H1 (cell line): ENCODE data around the gene NEU2. TPM values are rescaled to one million over a fixed set of nuclear protein-coding genes. Genes with fewer than 3 reads are reported as not detected.
A peak's percentile ranks its signal among the peaks of the same experiment; 100 is the strongest.

Source experiments
- CTCF ChIA-PET: fragments of 300-600 bp; sonication (Branson Sonifier 250); formaldehyde crosslinking; loops from one replicate; lab custom pipeline; 2021; ENCODE audit not compliant: partially characterized antibody; lab: Charles Lee
- POLR2A ChIA-PET: fragments of 300-600 bp; sonication (Branson Sonifier 250); formaldehyde crosslinking; loops from one replicate; lab custom pipeline; 2021; ENCODE audit warnings: inconsistent platforms; ENCODE audit not compliant: partially characterized antibody; lab: Charles Lee
- DNase-seq, 2 experiments: peaks; one replicate each; pipeline versions ENCODE4 v3.0.0 to v3.0.0-alpha.2; 2010 to 2022; ENCODE audit warnings: low spot score in 2 of 2, low read depth in 1 of 2, mixed read lengths in 1 of 2
- FAIRE-seq: peaks from 2 replicates; lab custom pipeline; 2011; peaks lifted over from hg19 to GRCh38; lab: Jason Lieb, UNC
- H2AFZ ChIP-seq: 2 replicates; pipeline ENCODE4 v1.8.1; 2012; ENCODE audit warnings: low read length, inconsistent platforms
- H2AK5ac ChIP-seq: 2 replicates; pipeline ENCODE4 v1.6.1; 2013; ENCODE audit warnings: low read depth, low read length
- H2BK120ac ChIP-seq: replicated peaks from 2 replicates; pipeline ENCODE3; 2013; ENCODE audit warnings: low read depth, low read length, inconsistent platforms
- H2BK12ac ChIP-seq: 2 replicates; pipeline ENCODE4 v1.6.1; 2013; ENCODE audit warnings: low read depth, low read length
- H2BK15ac ChIP-seq: 2 replicates; pipeline ENCODE4 v1.6.1; 2013; ENCODE audit warnings: low read length
- H2BK20ac ChIP-seq: 2 replicates; pipeline ENCODE4 v1.6.1; 2013; ENCODE audit warnings: low read length
- H2BK5ac ChIP-seq: 2 replicates; pipeline ENCODE4 v1.6.1; 2013; ENCODE audit warnings: low read depth, low read length
- H3K14ac ChIP-seq: 2 replicates; pipeline ENCODE4 v1.6.1; 2013; ENCODE audit warnings: inconsistent platforms; ENCODE audit not compliant: insufficient read length
- H3K18ac ChIP-seq: 2 replicates; pipeline ENCODE4 v1.6.1; 2013; ENCODE audit warnings: low read length; ENCODE audit errors: extremely low read depth
- H3K23ac ChIP-seq: 2 replicates; pipeline ENCODE4 v1.6.1; 2013; ENCODE audit warnings: inconsistent platforms; ENCODE audit not compliant: insufficient read length
- H3K23me2 ChIP-seq: 2 replicates; pipeline ENCODE4 v1.6.1; 2013; ENCODE audit warnings: low read depth, low read length
- H3K27ac ChIP-seq: 2 replicates; pipeline ENCODE4 v1.6.1; 2011; ENCODE audit warnings: low read depth, low read length, inconsistent platforms
- H3K27me3 ChIP-seq, 4 experiments: replicated peaks in 1 of 4; 1 replicate in 1 of 4; 2 replicates in 3 of 4; pipeline versions ENCODE4 v1.6.1 to v1.8.1; 2011 to 2013; ENCODE audit warnings: low read length in 3 of 4, mild to moderate bottlenecking in 3 of 4, inconsistent platforms in 2 of 4, mixed read lengths in 2 of 4, moderate library complexity in 1 of 4; ENCODE audit not compliant: control insufficient read depth in 3 of 4, insufficient read depth in 3 of 4; ENCODE audit errors: extremely low read depth in 1 of 4
- H3K36me3 ChIP-seq, 4 experiments: 2 replicates each; pipeline versions ENCODE4 v1.6.1 to v1.8.1; 2011 to 2013; ENCODE audit warnings: mild to moderate bottlenecking in 4 of 4, low read length in 3 of 4, moderate library complexity in 2 of 4, control low read depth in 1 of 4, inconsistent platforms in 1 of 4; ENCODE audit not compliant: insufficient read depth in 4 of 4, control insufficient read depth in 2 of 4
- H3K4ac ChIP-seq: replicated peaks from 2 replicates; pipeline ENCODE3; 2013; ENCODE audit warnings: low read length, low read depth, mixed read lengths, inconsistent platforms; ENCODE audit not compliant: insufficient read length
- H3K4me1 ChIP-seq, 4 experiments: replicated peaks in 1 of 4; 1 replicate in 1 of 4; 2 replicates in 3 of 4; pipeline versions ENCODE4 v1.6.1 to v1.8.1; 2011 to 2013; ENCODE audit warnings: low read length in 3 of 4, inconsistent platforms in 2 of 4, mixed read lengths in 1 of 4; ENCODE audit not compliant: insufficient read depth in 4 of 4, control insufficient read depth in 3 of 4
- H3K4me2 ChIP-seq, 2 experiments: 2 replicates each; pipeline versions ENCODE4 v1.6.1 to v1.8.1; 2011 to 2013; ENCODE audit warnings: low read depth in 2 of 2, low read length in 2 of 2, control low read depth in 1 of 2, inconsistent platforms in 1 of 2, mild to moderate bottlenecking in 1 of 2; ENCODE audit not compliant: insufficient read depth in 1 of 2
- H3K4me3 ChIP-seq, 4 experiments: fragments of 200-600, 300-600 bp in 1 of 4; sonication (generic), shearing (Covaris generic), sonication (Bioruptor Twin) in 1 of 4; 2 replicates each; pipeline versions ENCODE4 v1.5.1 to v1.8.1; 2011 to 2016; ENCODE audit warnings: low read length in 4 of 4, low read depth in 3 of 4, control low read depth in 2 of 4, inconsistent platforms in 2 of 4, mild to moderate bottlenecking in 2 of 4, mixed read lengths in 1 of 4, moderate library complexity in 1 of 4; ENCODE audit not compliant: insufficient read depth in 2 of 4; ENCODE audit errors: extremely low read depth in 1 of 4
- H3K56ac ChIP-seq: replicated peaks from 2 replicates; pipeline ENCODE3; 2013; ENCODE audit warnings: low read depth, mild to moderate bottlenecking, mixed read lengths, low read length, inconsistent platforms; ENCODE audit not compliant: insufficient read length
- H3K79me1 ChIP-seq: 2 replicates; pipeline ENCODE4 v1.6.1; 2013; ENCODE audit warnings: low read depth, low read length, control low read depth
- H3K79me2 ChIP-seq, 2 experiments: 2 replicates each; pipeline versions ENCODE4 v1.6.1 to v1.8.1; 2012 to 2013; ENCODE audit warnings: low read length in 2 of 2, mild to moderate bottlenecking in 2 of 2, inconsistent platforms in 1 of 2; ENCODE audit not compliant: insufficient read depth in 2 of 2, control insufficient read depth in 1 of 2
- H3K9ac ChIP-seq, 4 experiments: replicated peaks in 1 of 4; 1 replicate in 1 of 4; 2 replicates in 3 of 4; pipeline versions ENCODE4 v1.6.1 to v1.8.1; 2011 to 2013; ENCODE audit warnings: low read depth in 3 of 4, low read length in 3 of 4, control low read depth in 2 of 4, mild to moderate bottlenecking in 2 of 4, moderate library complexity in 2 of 4, inconsistent platforms in 1 of 4; ENCODE audit errors: extremely low read depth in 1 of 4
- H3K9me3 ChIP-seq, 2 experiments: 2 replicates each; pipeline versions ENCODE4 v1.6.1 to v1.8.1; 2012 to 2013; ENCODE audit warnings: mild to moderate bottlenecking in 2 of 2, moderate library complexity in 2 of 2, control low read depth in 1 of 2, inconsistent platforms in 1 of 2, low read depth in 1 of 2, low read length in 1 of 2, mixed read lengths in 1 of 2; ENCODE audit not compliant: insufficient read depth in 2 of 2
- H4K20me1 ChIP-seq, 2 experiments: replicated peaks in 1 of 2; 2 replicates each; pipeline versions ENCODE3 to v1.8.1; 2011 to 2013; ENCODE audit warnings: inconsistent platforms in 2 of 2, low read length in 2 of 2, mild to moderate bottlenecking in 1 of 2; ENCODE audit not compliant: insufficient read depth in 2 of 2, control insufficient read depth in 1 of 2
- H4K5ac ChIP-seq: 2 replicates; pipeline ENCODE4 v1.6.1; 2013; ENCODE audit warnings: low read length, low read depth, mixed read lengths, inconsistent platforms; ENCODE audit not compliant: insufficient read length
- H4K8ac ChIP-seq: 2 replicates; pipeline ENCODE4 v1.8.0; 2013; ENCODE audit warnings: mild to moderate bottlenecking, moderate library complexity, low read length, inconsistent platforms; ENCODE audit not compliant: insufficient read depth; ENCODE audit errors: extremely low read depth
- H4K91ac ChIP-seq: replicated peaks from 2 replicates; pipeline ENCODE3; 2013; ENCODE audit warnings: low read length, mixed read lengths, inconsistent platforms; ENCODE audit not compliant: insufficient read length
- ATF2 ChIP-seq: IDR thresholded peaks from 2 replicates; pipeline ENCODE4 v1.6.1; 2012; ENCODE audit warnings: low read length, inconsistent platforms
- CHD2 ChIP-seq: IDR thresholded peaks from 2 replicates; pipeline ENCODE4 v1.6.1; 2012; ENCODE audit warnings: low read length, improper control_type of control experiment
- EGR1 ChIP-seq: IDR thresholded peaks from 2 replicates; pipeline ENCODE4 v1.6.1; 2011; ENCODE audit warnings: low read depth, low read length, borderline replicate concordance
- JUN ChIP-seq: IDR thresholded peaks from 2 replicates; pipeline ENCODE4 v1.6.1; 2011; ENCODE audit warnings: low read depth, mild to moderate bottlenecking, improper control_type of control experiment, low read length
- JUND ChIP-seq: IDR thresholded peaks from 2 replicates; pipeline ENCODE4 v1.6.1; 2011; ENCODE audit warnings: mild to moderate bottlenecking, improper control_type of control experiment, low read length
- RAD21 ChIP-seq, 2 experiments: IDR thresholded peaks in 1 of 2; conservative IDR thresholded peaks in 1 of 2; 2 replicates each; pipeline ENCODE4 v1.6.1; 2011; ENCODE audit warnings: low read depth in 2 of 2, low read length in 2 of 2, improper control_type of control experiment in 1 of 2, inconsistent platforms in 1 of 2, mild to moderate bottlenecking in 1 of 2, moderate library complexity in 1 of 2
- SP1 ChIP-seq: IDR thresholded peaks from 2 replicates; pipeline ENCODE4 v1.6.1; 2011; ENCODE audit warnings: low read depth, low read length
- WGBS, 2 experiments: shearing (Covaris generic) in 1 of 2; methylation state at CpG; one replicate each; pipeline versions ENCODE4 v1.1.6 to v1.1.7; 2013 to 2015; ENCODE audit warnings: low lambda C conversion rate in 2 of 2, mixed read lengths in 2 of 2, inconsistent platforms in 1 of 2, low coverage in 1 of 2, missing lambda C conversion rate in 1 of 2; ENCODE audit not compliant: insufficient replicate concordance in 2 of 2, insufficient coverage in 1 of 2, insufficient read length in 1 of 2; ENCODE audit errors: extremely low coverage in 1 of 2, missing lambda C conversion rate in 1 of 2; 5-methylcytosine and 5-hydroxymethylcytosine counted together
- polyA plus RNA-seq, 7 experiments: library from polyadenylated mRNA; depleted of rRNA in 3 of 7; stranded (reverse) in 5 of 7; unstranded in 2 of 7; fragments of >200 nt in 5 of 7; fragments of 200-250 nt in 2 of 7; gene quantifications; 1 replicate in 5 of 7; 2 replicates in 1 of 7; 4 replicates in 1 of 7; pipeline versions ENCODE4 v1.2.1 to v1.2.3, GENCODE V29; 2011 to 2013; ENCODE audit warnings: missing spikeins in 2 of 7, mixed read lengths in 2 of 7
- total RNA-seq: library from RNA; stranded (reverse); fragmentation: NEBNext Ultra II Directional; extraction: Animal tissue kit (Norgen Biotek cat#: 25700); gene quantifications from 2 replicates; pipeline ENCODE4 v1.2.1, GENCODE V29; 2021
- TF ChIP-seq, protein P1 (sequence below), 3 experiments: IDR thresholded peaks; 1 replicate in 2 of 3; 2 replicates in 1 of 3; pipeline versions ENCODE4 v1.5.1 to v1.6.1; 2011; ENCODE audit warnings: low read length in 3 of 3, mild to moderate bottlenecking in 3 of 3, inconsistent platforms in 2 of 3, low read depth in 1 of 3, moderate library complexity in 1 of 3; ENCODE audit not compliant: insufficient read depth in 1 of 3; ENCODE audit errors: control extremely low read depth in 1 of 3

NEU2 gene
- total and polyA plus RNA-seq, 2 of the 8 experiments (the other 6 are each of a cell fraction or from before 2014, with no cell fraction given) = 0.12 TPM; not detected in 1

GRCh38 chr2:233059547-233059796 is 27.0 kb downstream of the NEU2 start:
- no peaks in the 10 kb centered on the region for H3K9me3 ChIP-seq
- no peak for TF ChIP-seq CHD2
- no peak for TF ChIP-seq SP1
- no peak for TF ChIP-seq ATF2
- TF ChIP-seq JUND = no peak
- TF ChIP-seq RAD21 (IDR thresholded peaks at IDR 0.05 in 1 of 2, conservative IDR thresholded peaks at IDR 0.05 in 1 of 2; ENCODE audit: low read depth in 2 of 2, low read length in 2 of 2) = peak; percentile 66 to 73
- TF ChIP-seq, protein P1, sequence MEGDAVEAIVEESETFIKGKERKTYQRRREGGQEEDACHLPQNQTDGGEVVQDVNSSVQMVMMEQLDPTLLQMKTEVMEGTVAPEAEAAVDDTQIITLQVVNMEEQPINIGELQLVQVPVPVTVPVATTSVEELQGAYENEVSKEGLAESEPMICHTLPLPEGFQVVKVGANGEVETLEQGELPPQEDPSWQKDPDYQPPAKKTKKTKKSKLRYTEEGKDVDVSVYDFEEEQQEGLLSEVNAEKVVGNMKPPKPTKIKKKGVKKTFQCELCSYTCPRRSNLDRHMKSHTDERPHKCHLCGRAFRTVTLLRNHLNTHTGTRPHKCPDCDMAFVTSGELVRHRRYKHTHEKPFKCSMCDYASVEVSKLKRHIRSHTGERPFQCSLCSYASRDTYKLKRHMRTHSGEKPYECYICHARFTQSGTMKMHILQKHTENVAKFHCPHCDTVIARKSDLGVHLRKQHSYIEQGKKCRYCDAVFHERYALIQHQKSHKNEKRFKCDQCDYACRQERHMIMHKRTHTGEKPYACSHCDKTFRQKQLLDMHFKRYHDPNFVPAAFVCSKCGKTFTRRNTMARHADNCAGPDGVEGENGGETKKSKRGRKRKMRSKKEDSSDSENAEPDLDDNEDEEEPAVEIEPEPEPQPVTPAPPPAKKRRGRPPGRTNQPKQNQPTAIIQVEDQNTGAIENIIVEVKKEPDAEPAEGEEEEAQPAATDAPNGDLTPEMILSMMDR (IDR thresholded peaks at IDR 0.05; ENCODE audit: control extremely low read depth in 1 of 3, insufficient read depth in 1 of 3, low read depth in 1 of 3, low read length in 3 of 3) = peak; percentile 42 to 56 (median 52); a peak in 3 of 4 replicates
- no peak for TF ChIP-seq JUN
- TF ChIP-seq EGR1 = no peak
- TF ChIP-seq, all 59 proteins: peak for 2
- Histone ChIP-seq H3K4me2 (no peak overlapping the region), H3K27me3 (no peaks in the 10 kb centered on the region; a peak in 1 of 7 replicates), H4K5ac (no peak overlapping the region), H2BK120ac (no peak overlapping the region), H2AK5ac (no peak overlapping the region), H3K4ac (no peak overlapping the region), H3K27ac (no peak overlapping the region), H3K23me2 (no peaks in the 10 kb centered on the region), H3K36me3 (no peaks in the 10 kb centered on the region), H3K4me3 (no peak overlapping the region), H2BK20ac (no peak overlapping the region), H2BK5ac (no peak overlapping the region), H3K18ac (no peak overlapping the region), H3K4me1 (peaks cover 0 to 10% (median 4%) of the 10 kb centered on the region in 4 experiments; a peak in 4 of 7 replicates), H4K8ac (no peak overlapping the region), H3K56ac (no peak overlapping the region), H3K79me2 (no peaks in the 10 kb centered on the region), H3K14ac (no peak overlapping the region), H3K23ac (no peak overlapping the region), H3K79me1 (no peaks in the 10 kb centered on the region), H2BK15ac (no peak overlapping the region), H3K9ac (no peak overlapping the region), H2BK12ac (no peak overlapping the region), H4K20me1 (no peaks in the 10 kb centered on the region), H2AFZ (no peak overlapping the region), H4K91ac (no peak overlapping the region)
- POLR2A ChIA-PET = interaction anchor here (1.3 kb wide), 1 partner anchor 469 kb away, joined by 3 read pairs; no protein-coding TSS in a partner anchor
- CTCF ChIA-PET = interaction anchor here (0.8 to 4.6 kb wide), 18 partner anchors 7 to 206 kb away, joined by 3 to 32 read pairs (median 5); partner anchors contain the start of gene NEU2
- FAIRE-seq (no peak), DNase-seq (no peak)
- 77% methylated on average over 7 of the region's 7 CpGs; no CpG with 5 or more reads in 1 of the 2 experiments for WGBS, 2 experiments
